Breast epithelium (tissue), 4 donors: ENCODE data around the gene DEPDC4. TPM values are rescaled to one million over a fixed set of nuclear protein-coding genes. Genes with fewer than 3 reads are reported as not detected.
"Not testable (repeated sequence)": the region's sequence is repeated elsewhere in the genome, so short reads cannot be mapped to it uniquely, and the experiment has no call there.

ENCODE experiments used
- DNase-seq, 2 donors: peaks; one replicate each; pipeline ENCODE4 v3.0.0-alpha.2; 2019; ENCODE audit warnings: low spot score in 2 of 2
- H3K27ac ChIP-seq, 2 donors: fragments of 200-600 bp; sonication (generic) in 1 of 2; one replicate each; pipeline ENCODE4 v1.5.1; 2016 to 2019; ENCODE audit warnings: mild to moderate bottlenecking in 1 of 2
- H3K27me3 ChIP-seq, 2 donors: fragments of 200-600 bp; sonication (generic) in 1 of 2; one replicate each; pipeline versions ENCODE4 v1.5.1 to v1.6.0; 2017 to 2019; ENCODE audit warnings: control low read depth in 1 of 2, mild to moderate bottlenecking in 1 of 2
- H3K36me3 ChIP-seq: fragments of 200-600 bp; one replicate; pipeline ENCODE4 v1.5.1; 2019
- H3K4me1 ChIP-seq, 2 donors: fragments of 200-600 bp; sonication (generic); one replicate each; pipeline ENCODE4 v1.5.1; 2016 to 2019; ENCODE audit warnings: control low read depth in 1 of 2
- H3K4me3 ChIP-seq, 3 donors: fragments of 200-600 bp; sonication (generic); 1 replicate in 2 of 3; 2 replicates in 1 of 3; pipeline ENCODE4 v1.5.1; 2016 to 2019; ENCODE audit warnings: mild to moderate bottlenecking in 3 of 3, moderate library complexity in 2 of 3
- H3K9me3 ChIP-seq, 2 donors: fragments of 200-600 bp; sonication (generic) in 1 of 2; one replicate each; pipeline ENCODE4 v1.5.1; 2016 to 2019; ENCODE audit warnings: control low read depth in 1 of 2
- CTCF ChIP-seq, 3 donors: fragments of 450-650 bp; IDR thresholded peaks; one replicate each; pipeline ENCODE4 v1.5.1; 2016 to 2017; ENCODE audit warnings: antibody characterized with exemption in 3 of 3, mild to moderate bottlenecking in 3 of 3, moderate library complexity in 3 of 3
- POLR2A ChIP-seq: fragments of 450-650 bp; IDR thresholded peaks from one replicate; pipeline ENCODE4 v1.6.1; 2016; ENCODE audit warnings: antibody characterized with exemption, mild to moderate bottlenecking, moderate library complexity
- POLR2AphosphoS5 ChIP-seq, 3 donors: sonication (generic); formaldehyde crosslinking; IDR thresholded peaks; one replicate each; pipeline ENCODE4 v1.6.1; 2017; ENCODE audit warnings: antibody characterized with exemption in 3 of 3
- intact Hi-C: fragments of 100-400 bp; cut with DNase I; formaldehyde crosslinking; loops from one replicate; pipeline ENCODE4 v1.15.1; 2023; ENCODE audit warnings: low total_unique reads
- total RNA-seq, 3 donors: library from RNA; depleted of rRNA; stranded (reverse); fragments of >200 nt; gene quantifications; one replicate each; pipeline ENCODE4 v1.1.0, GENCODE V29; 2016

Gene DEPDC4
- total RNA-seq, 3 donors from 2014 or later: 1.3 to 2.3 (median 2.0) TPM

- no peak overlapping the region for H3K4me3 ChIP-seq
- H3K27me3 ChIP-seq: no peaks in the 10 kb centered on the region
- no peaks in the 10 kb centered on the region for H3K36me3 ChIP-seq
- no peak for DNase-seq
- H3K4me1 ChIP-seq: no peaks in the 10 kb centered on the region
- peak overlapping the region; percentile 23 to 28 for H3K27ac ChIP-seq
- no peaks in the 10 kb centered on the region for H3K9me3 ChIP-seq
- intact Hi-C loops: no loop called here
- TF ChIP-seq POLR2A: no peak
- TF ChIP-seq POLR2AphosphoS5 (IDR thresholded peaks at IDR 0.05): no peak
- TF ChIP-seq CTCF (IDR thresholded peaks at IDR 0.05): no peak
Measured at GRCh38 chr12:100234166-100234565, 32.7 kb downstream of the DEPDC4 start.

- H3K36me3 ChIP-seq, H3K4me1 ChIP-seq, H3K9me3 ChIP-seq, H3K4me3 ChIP-seq, intact Hi-C loops, DNase-seq, H3K27me3 ChIP-seq: not testable (repeated sequence)
- peak overlapping the region; percentile 66 to 81 for H3K27ac ChIP-seq
Measured at GRCh38 chr12:100231873-100232272, 35.0 kb downstream of the DEPDC4 start.

GRCh38 chr12:100229876-100230275 is 37.0 kb downstream of the DEPDC4 start:
- TF ChIP-seq CTCF (IDR thresholded peaks at IDR 0.05) (no peak), POLR2AphosphoS5 (IDR thresholded peaks at IDR 0.05) (peak in 1 of 3 donors; percentile 29)
- DNase-seq: peak in 1 of 2 donors; percentile 73
- intact Hi-C loops: no loop called here
- Histone ChIP-seq H3K4me3 (peak overlapping the region in 1 of 3 donors; percentile 46), H3K4me1 (no peaks in the 10 kb centered on the region), H3K27ac (peak overlapping the region; percentile 81 to 88), H3K27me3 (no peaks in the 10 kb centered on the region), H3K9me3 (no peaks in the 10 kb centered on the region), H3K36me3 (no peaks in the 10 kb centered on the region)

DNA sequence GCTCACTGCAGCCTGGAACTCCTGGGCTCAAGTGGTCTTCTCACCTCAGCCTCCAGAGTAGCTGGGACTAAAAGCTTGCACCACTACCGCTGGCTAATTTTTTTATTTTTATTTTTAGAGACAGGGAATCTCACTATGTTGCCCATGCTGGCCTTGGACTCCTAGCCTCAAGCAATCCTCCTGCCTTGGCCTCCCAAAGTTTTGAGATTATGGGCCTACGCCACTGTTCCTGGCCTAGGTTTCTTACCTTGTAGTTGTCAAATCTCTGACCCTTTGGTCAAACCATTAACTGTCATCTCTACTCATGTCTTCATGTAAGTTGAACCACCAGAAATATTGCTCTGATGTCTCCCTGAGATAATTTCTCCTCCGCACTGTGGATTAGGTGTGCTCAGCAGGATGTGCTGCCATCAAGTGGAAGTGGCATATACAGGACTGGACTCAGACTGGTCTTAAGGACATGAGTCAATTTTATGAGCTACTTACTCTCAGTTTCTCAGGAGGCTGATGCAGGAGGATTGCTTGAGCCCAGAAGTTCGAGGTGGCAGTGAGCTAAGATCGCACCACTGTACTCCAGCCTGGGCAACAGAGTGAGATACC is 37.7 kb downstream of the DEPDC4 start:
- Histone ChIP-seq H3K27me3 (no peaks in the 10 kb centered on the region), H3K9me3 (no peaks in the 10 kb centered on the region), H3K4me3 (peak overlapping the region in 1 of 3 donors; percentile 46), H3K4me1 (no peaks in the 10 kb centered on the region), H3K27ac (peak overlapping the region; percentile 81 to 88), H3K36me3 (no peaks in the 10 kb centered on the region)
- peak in 1 of 3 donors; percentile 13 for TF ChIP-seq CTCF (IDR thresholded peaks at IDR 0.05)
- no peak for TF ChIP-seq POLR2AphosphoS5 (IDR thresholded peaks at IDR 0.05)
- no peak for DNase-seq
- intact Hi-C loops: no loop called here

- TF ChIP-seq CTCF (IDR thresholded peaks at IDR 0.05): no peak
- no peak for TF ChIP-seq POLR2A
- H3K27me3 ChIP-seq: no peaks in the 10 kb centered on the region
- H3K36me3 ChIP-seq: no peaks in the 10 kb centered on the region
- intact Hi-C loops: no loop called here
- H3K9me3 ChIP-seq: no peaks in the 10 kb centered on the region
- DNase-seq: no peak
- H3K27ac ChIP-seq: peak overlapping the region in 1 of 2 donors; percentile 6
- no peak overlapping the region for H3K4me3 ChIP-seq
- H3K4me1 ChIP-seq: no peaks in the 10 kb centered on the region
Measured at GRCh38 chr12:100225491-100225890, 41.4 kb downstream of the DEPDC4 start.

DNA sequence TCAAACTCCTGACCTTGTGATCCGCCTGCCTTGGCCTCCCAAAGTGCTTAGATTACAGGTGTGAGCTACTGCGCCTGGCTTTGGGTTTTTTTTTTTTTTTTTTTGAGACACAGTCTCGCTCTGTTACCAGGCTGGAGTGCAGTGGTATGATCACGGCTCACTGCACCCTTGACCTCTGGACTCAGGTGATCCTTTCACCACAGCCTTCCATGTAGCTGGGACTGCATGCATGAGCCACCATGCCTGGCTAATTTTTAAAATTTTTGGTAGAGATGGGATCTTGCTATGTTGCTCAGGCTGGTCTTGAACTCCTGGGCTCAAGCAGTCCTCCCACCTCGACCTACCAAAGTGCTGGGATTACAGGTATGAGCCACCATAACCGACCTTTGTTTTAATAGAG is 44.7 kb downstream of the DEPDC4 start:
- H3K27me3 ChIP-seq, DNase-seq, H3K36me3 ChIP-seq, H3K9me3 ChIP-seq, H3K4me1 ChIP-seq, intact Hi-C loops, H3K27ac ChIP-seq, H3K4me3 ChIP-seq: not testable (repeated sequence)
